ENCODE data around the gene ERBB4. TPM values are rescaled to one million over a fixed set of nuclear protein-coding genes. Genes with fewer than 3 reads are reported as not detected.

Gene ERBB4
- total RNA-seq, 2 experiments from 2014 or later, result not detected

DNA sequence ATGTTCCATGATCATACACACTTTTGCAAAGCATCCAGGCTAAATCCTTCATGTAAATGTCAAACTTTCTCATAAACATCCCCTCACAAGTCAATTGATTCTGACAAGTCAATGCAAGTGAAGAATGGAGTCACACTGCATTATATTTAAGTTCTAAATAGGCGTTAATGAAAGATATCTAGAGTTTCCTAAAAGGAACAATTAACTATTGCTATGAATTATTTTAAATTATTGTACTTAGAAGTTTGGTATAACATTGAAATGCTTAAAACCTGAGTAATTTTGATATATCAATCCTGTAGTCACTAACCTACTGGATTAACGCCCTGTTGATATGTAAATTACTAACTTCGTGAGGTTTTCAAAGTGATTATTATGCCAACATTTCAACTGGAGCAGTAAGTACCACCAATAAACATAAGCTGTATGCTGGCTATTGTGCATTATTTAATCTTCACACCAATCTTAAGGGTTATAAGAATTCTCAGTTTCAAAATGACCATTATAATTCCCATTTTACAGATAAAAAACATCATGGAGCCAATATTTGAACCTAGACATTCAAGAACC lies 884.3 kb downstream of the ERBB4 start:
- BruUV-seq (replicated peaks), result no TSS peak
- Histone ChIP-seq H3K4me3 (ENCODE audit: low read depth, low read length, poor library complexity, severe bottlenecking) (no peak overlapping the region), H3K36me3 (ENCODE audit: insufficient read depth, low read length) (no peaks in the 10 kb centered on the region), H3K9me2 (ENCODE audit: insufficient read depth, low read length) (no peaks in the 10 kb centered on the region), H2AFZ (ENCODE audit: low read length) (no peak overlapping the region), H4K20me1 (ENCODE audit: insufficient read depth, low read length) (no peaks in the 10 kb centered on the region), H3K79me2 (ENCODE audit: insufficient read depth, low read depth, low read length) (no peaks in the 10 kb centered on the region), H3K9me3 (ENCODE audit: low read length) (no peaks in the 10 kb centered on the region), H3K27ac (ENCODE audit: low read depth, low read length, poor library complexity, severe bottlenecking) (no peak overlapping the region), H3K4me2 (ENCODE audit: low read length) (no peak overlapping the region), H3K4me1 (ENCODE audit: insufficient read depth, low read length, poor library complexity, severe bottlenecking) (no peaks in the 10 kb centered on the region)
- no peak for TF ChIP-seq EZH2phosphoT487 (IDR thresholded peaks at IDR 0.05; ENCODE audit: borderline replicate concordance, low read depth, low read length)
- TF ChIP-seq CTCF (conservative IDR thresholded peaks at IDR 0.05; ENCODE audit: low read length), result no peak
- intact Hi-C loops (cut with micrococcal nuclease; ENCODE audit: unreplicated experiment), result no loop called here
- DNase-seq (ENCODE audit: low spot score), result no peak
- ChIA-PET POLR2A (no interaction called here), CTCF (ENCODE audit: unreplicated experiment) (no interaction called here)

DNA sequence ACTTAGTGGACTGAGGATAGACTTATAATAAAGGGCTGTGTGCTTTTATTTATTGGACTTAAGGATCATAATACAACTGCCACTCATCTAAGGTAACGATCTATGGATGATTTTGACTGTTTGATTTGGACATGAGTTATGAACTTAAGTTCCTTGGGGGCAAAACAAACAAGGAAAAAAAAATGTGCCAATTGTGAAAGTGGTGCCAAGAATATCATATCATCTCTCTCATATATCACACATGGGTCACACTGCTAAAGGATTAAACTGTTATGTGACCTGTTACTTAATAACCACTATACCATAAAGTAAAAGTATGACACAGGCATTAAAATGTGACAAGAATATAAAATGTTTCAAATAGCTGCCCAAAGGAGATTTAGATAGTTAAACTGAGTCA lies 886.3 kb downstream of the ERBB4 start:
- no TSS peak for BruUV-seq (replicated peaks)
- Histone ChIP-seq H3K4me3 (ENCODE audit: low read depth, low read length, poor library complexity, severe bottlenecking) (no peak overlapping the region), H4K20me1 (ENCODE audit: insufficient read depth, low read length) (no peaks in the 10 kb centered on the region), H3K4me1 (ENCODE audit: insufficient read depth, low read length, poor library complexity, severe bottlenecking) (no peaks in the 10 kb centered on the region), H3K9me2 (ENCODE audit: insufficient read depth, low read length) (no peaks in the 10 kb centered on the region), H3K4me2 (ENCODE audit: low read length) (no peak overlapping the region), H3K27ac (ENCODE audit: low read depth, low read length, poor library complexity, severe bottlenecking) (no peak overlapping the region), H3K79me2 (ENCODE audit: insufficient read depth, low read depth, low read length) (no peaks in the 10 kb centered on the region), H3K9me3 (ENCODE audit: low read length) (no peaks in the 10 kb centered on the region), H3K36me3 (ENCODE audit: insufficient read depth, low read length) (no peaks in the 10 kb centered on the region), H2AFZ (ENCODE audit: low read length) (no peak overlapping the region)
- TF ChIP-seq EZH2phosphoT487 (IDR thresholded peaks at IDR 0.05; ENCODE audit: borderline replicate concordance, low read depth, low read length) (no peak), CTCF (conservative IDR thresholded peaks at IDR 0.05; ENCODE audit: low read length) (no peak)
- DNase-seq (ENCODE audit: low spot score), result no peak
- CTCF ChIA-PET (ENCODE audit: unreplicated experiment), result no interaction called here
- POLR2A ChIA-PET, result interaction anchor here (0.9 kb wide), 1 partner anchor 10 kb away, joined by 3 read pairs; no protein-coding TSS in a partner anchor
- intact Hi-C loops (cut with micrococcal nuclease; ENCODE audit: unreplicated experiment), result no loop called here

- POLR2A ChIA-PET, result no interaction called here
- no peak overlapping the region for H3K4me2 ChIP-seq (ENCODE audit: low read length)
- no peak overlapping the region for H3K4me3 ChIP-seq (ENCODE audit: low read depth, low read length, poor library complexity, severe bottlenecking)
- BruUV-seq (replicated peaks), result no TSS peak
- H3K79me2 ChIP-seq (ENCODE audit: insufficient read depth, low read depth, low read length), result no peaks in the 10 kb centered on the region
- H3K27ac ChIP-seq (ENCODE audit: low read depth, low read length, poor library complexity, severe bottlenecking), result no peak overlapping the region
- H3K9me3 ChIP-seq (ENCODE audit: low read length), result no peaks in the 10 kb centered on the region
- H3K4me1 ChIP-seq (ENCODE audit: insufficient read depth, low read length, poor library complexity, severe bottlenecking), result no peaks in the 10 kb centered on the region
- intact Hi-C loops (cut with micrococcal nuclease; ENCODE audit: unreplicated experiment), result no loop called here
- no peak for TF ChIP-seq EZH2phosphoT487 (IDR thresholded peaks at IDR 0.05; ENCODE audit: borderline replicate concordance, low read depth, low read length)
- no peak for TF ChIP-seq CTCF (conservative IDR thresholded peaks at IDR 0.05; ENCODE audit: low read length)
- H4K20me1 ChIP-seq (ENCODE audit: insufficient read depth, low read length), result no peaks in the 10 kb centered on the region
- CTCF ChIA-PET (ENCODE audit: unreplicated experiment), result no interaction called here
- H2AFZ ChIP-seq (ENCODE audit: low read length), result no peak overlapping the region
- no peaks in the 10 kb centered on the region for H3K36me3 ChIP-seq (ENCODE audit: insufficient read depth, low read length)
- DNase-seq (ENCODE audit: low spot score), result no peak
- no peaks in the 10 kb centered on the region for H3K9me2 ChIP-seq (ENCODE audit: insufficient read depth, low read length)
Observed at GRCh38 chr2:211649331-211649730, 889.3 kb downstream of the ERBB4 start.
